Dermis microvascular lymphatic vessel endothelial cell (primary cell): ENCODE results near the gene PCCB. TPM values are rescaled to one million over a fixed set of nuclear protein-coding genes. Genes with fewer than 3 reads are reported as not detected.

Experiments used
- total RNA-seq: library from RNA; depleted of rRNA; stranded (reverse); fragments of >200 nt; gene quantifications from 2 replicates; pipeline ENCODE4 v1.2.1, GENCODE V29; 2014

Gene PCCB
- total RNA-seq, 1 donor from 2014 or later = 48.3 TPM

Other genes starting within 250 kb of the PCCB start
- 8.7 and 10.5 TPM in 2 replicates for gene MSL2, start 54.0 kb upstream of the PCCB start, total RNA-seq